ENCODE data around the gene LINGO3.

Gene LINGO3

DNA sequence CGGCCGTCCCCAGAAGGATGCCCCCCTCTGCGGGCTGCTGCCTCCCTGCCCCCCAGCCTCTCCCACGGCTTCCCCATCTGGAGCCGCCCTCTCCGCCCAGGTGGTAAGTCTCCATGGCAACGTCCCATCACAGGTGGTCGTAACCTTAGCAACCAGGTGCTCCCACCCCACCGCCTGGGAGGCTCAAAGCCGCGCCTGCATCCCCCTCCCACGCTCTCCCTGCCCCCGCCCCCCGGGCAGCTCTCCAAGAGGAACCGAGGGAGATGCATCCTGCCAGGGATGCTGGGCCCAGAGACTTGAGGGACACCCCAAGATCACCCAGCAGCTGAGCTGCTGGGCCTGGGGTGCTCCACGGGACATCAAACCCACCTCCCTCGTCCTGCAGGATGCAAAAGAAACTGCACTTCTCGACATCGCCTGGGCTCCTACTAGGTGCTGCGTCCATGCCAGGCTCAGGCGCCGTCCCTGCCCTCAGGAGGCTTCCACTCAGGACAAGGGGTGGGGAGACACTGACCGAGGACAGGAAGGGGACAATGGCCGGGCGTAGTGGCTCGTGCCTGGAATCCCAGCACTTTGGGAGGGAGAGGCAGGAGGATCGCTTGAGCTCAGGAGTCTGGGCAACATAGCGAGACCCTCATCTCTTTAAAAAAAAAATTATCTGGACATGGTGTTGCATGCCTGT, 5.0 kb upstream of the LINGO3 start:
- no peak for TF ChIP-seq GATA2 (IDR thresholded peaks at IDR 0.05; ENCODE audit: low read depth, low read length)
- no peak for TF ChIP-seq GATA3 (IDR thresholded peaks at IDR 0.05; ENCODE audit: low read depth, low read length)

DNA sequence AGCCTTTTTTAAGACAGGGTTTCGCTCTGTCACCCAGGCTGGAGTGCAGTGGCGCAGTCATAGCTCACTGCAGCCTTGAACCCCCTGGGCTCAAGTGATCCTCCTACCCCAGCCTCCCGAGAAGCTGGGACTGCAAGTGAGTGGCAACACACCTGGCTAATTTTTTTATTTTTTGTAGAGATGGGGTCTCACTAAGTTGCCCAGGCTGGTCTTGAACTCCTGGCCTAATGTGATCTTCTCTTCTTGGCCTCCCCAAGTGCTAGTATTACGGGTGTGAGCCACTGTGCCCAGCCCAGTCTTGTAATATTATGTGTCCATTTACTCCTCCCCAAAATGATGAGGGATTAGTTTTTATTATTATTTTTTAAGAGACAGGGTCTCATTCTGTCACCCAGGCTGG, 3.1 kb upstream of the LINGO3 start:
- no peak for TF ChIP-seq GATA2 (IDR thresholded peaks at IDR 0.05; ENCODE audit: low read depth, low read length)
- no peak for TF ChIP-seq GATA3 (IDR thresholded peaks at IDR 0.05; ENCODE audit: low read depth, low read length)

DNA sequence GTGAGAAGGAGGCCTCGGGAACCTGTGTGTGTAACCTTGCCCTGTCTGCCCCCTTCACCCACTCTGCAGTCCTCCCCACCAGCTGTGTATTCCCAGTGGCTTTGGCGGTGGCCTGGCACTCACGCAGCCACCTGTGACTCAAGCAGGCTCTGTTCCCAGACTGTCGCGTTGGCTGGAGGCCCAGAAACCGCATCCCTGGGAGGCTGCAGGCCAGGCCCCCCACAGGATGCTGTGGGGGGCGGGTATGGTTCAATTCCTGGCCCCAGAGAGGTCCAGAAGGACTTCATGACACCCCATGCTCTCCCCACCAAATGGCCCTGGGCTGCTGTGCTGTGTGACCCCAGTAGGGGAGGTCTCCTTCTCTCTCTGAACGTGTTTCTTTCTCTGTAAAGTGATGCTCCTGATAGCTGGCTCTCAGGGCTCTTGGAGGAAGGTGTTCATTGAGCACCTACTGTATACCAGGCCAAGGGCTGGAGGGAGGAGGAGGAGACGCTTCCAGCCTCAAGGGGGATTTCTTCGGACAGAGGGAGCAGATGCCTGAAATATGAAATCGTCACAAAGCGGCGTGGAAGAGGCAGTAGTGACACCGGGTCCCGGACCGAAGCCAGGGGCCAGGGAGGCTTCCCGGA, 1.9 kb upstream of the LINGO3 start:
- TF ChIP-seq GATA2 (IDR thresholded peaks at IDR 0.05; ENCODE audit: low read depth, low read length) (no peak), GATA3 (IDR thresholded peaks at IDR 0.05; ENCODE audit: low read depth, low read length) (no peak)

DNA sequence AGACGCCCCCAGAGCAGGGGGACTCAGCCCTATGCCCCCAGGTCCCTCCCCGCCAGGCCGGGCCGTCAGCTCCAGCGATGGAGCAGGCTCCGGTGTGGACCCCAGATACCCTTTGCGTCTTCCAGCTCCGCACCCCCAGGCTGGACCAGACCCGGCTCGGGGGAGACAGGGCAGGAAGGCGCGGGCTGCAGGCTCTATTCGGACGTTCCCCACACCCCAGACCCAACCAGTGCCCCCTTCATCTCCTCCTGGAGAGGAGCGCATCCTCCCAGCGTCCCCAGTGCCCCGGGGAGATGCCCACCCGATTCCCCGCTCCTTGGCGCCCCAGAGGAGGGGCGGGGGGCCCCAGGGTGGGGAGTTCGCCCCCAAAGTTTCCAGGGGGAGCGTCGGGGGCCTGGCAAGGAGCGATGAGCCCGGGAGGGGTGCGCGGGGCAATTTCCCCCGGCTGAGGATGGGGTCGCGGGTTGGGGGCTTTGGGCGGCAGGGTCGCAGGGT, 389 bp downstream of the LINGO3 start:
- TF ChIP-seq GATA2 (IDR thresholded peaks at IDR 0.05; ENCODE audit: low read depth, low read length) (no peak), GATA3 (IDR thresholded peaks at IDR 0.05; ENCODE audit: low read depth, low read length) (no peak)

DNA sequence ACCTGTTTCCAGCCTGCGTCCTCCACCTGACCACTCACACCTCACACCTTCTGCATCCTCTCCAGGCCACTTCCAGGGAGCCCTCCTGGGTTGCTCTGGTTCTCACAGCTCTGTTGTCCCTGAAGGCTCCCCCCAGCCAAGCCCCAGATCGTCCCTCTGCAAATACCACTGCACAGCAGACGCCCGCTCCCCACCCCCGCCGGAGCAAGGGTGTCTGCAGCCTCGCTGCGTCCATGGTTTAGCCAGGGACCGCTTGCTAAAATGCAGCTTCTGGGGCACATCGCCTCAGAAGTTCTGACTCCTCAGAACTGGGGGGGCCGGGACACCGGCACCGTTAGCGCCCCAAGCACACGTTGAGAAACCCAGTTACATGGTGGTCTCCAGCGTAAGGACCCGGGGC, 983 bp downstream of the LINGO3 start:
- TF ChIP-seq GATA3 (IDR thresholded peaks at IDR 0.05; ENCODE audit: low read depth, low read length) (no peak), GATA2 (IDR thresholded peaks at IDR 0.05; ENCODE audit: low read depth, low read length) (no peak)

DNA sequence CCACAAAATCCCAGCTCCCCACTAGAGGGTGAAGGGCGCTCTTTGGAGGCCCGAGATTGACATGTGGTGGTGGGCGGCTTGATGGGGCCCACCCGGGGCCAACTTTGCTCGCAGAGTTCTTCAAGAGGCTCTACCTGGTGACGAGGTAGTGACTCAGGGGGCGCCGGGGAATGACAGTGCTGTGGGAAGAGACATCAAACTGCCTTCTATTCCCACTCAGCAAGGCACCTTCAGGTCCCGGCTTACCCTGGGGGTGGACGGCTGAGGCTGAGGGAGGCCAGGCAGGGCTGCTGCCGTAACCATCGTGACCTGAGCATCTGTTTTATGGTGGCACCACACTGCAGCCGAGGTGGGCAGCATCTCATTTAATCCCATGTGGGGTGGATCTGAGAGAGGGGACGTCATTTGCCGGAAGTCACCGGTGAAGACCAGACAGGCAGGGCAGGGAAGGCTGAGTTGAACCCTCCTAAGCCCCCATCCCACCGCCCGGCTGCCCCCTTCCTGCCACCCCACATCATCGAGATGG, 1.6 kb downstream of the LINGO3 start:
- TF ChIP-seq GATA2 (IDR thresholded peaks at IDR 0.05; ENCODE audit: low read depth, low read length) (no peak), GATA3 (IDR thresholded peaks at IDR 0.05; ENCODE audit: low read depth, low read length) (no peak)

DNA sequence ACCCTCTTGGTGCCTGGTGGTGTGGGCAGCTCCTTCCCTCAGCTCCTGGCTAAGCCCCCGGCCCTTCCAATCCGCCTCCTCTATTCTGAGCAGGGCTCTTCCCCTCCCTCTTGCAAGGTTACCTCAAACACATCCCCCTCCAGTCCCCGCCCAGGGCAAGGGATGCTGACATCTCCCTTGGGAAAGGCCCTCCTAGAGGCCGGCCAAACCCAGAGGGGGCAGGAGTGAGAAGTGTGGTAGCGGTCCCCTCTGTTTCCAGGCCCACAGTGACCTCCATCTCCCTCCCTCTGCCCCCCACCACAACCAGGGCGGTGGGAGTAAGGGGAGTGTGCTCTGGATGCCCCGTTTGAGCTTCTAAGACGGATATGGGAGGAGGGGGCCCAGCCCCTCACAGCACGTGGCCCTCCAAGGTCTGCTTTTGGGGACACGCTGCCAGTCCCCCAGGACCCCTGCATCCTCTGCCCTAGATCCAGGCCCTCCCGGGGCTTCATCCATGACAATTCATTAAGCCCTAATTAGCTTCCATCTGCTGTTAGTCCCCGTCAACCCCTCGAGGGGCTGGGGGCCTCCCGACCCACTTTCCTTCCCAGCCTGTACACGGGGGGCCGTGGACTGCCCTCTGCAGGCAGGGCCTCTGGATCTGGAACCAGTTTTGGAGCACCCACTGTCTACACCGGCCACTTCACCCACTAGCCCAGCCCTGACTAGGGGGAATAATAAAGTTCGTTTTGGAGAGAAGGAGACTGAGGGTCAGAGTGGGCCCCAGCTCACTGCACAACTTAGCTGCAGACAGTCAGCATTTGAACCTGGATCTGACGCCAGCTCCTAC, 2.3 kb downstream of the LINGO3 start:
- TF ChIP-seq GATA2 (IDR thresholded peaks at IDR 0.05; ENCODE audit: low read depth, low read length) (no peak), GATA3 (IDR thresholded peaks at IDR 0.05; ENCODE audit: low read depth, low read length) (no peak)

DNA sequence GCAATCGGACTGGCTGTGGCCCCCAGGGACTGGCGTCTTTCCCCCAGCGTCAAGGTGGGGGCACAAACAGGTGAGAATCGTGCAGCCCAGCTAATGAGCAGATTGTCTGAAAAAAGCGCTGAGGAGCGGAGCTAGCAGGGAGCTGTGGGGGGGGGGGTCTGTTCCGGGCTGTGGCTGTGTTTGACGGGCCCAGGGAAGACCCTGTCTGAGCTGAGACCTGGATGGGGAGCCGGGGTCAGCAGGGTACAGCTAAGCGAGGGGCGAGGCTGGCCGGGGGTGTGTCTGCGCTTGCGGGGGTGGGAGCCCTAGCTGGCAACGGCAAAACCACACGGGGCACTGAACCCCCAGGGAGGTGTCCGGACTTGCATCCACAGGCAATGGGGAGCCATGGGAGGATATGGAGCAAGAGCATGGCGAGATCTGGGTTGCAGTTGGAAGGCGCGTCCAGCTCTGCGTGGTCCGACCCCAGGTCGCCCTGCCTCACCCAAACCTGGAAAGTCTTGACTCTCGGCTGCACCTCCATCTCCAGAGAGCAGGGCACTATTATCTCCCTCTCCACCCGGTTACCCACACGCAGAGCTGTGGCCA, 4.6 kb downstream of the LINGO3 start:
- TF ChIP-seq GATA3 (IDR thresholded peaks at IDR 0.05; ENCODE audit: low read depth, low read length) (no peak), GATA2 (IDR thresholded peaks at IDR 0.05; ENCODE audit: low read depth, low read length) (no peak)

DNA sequence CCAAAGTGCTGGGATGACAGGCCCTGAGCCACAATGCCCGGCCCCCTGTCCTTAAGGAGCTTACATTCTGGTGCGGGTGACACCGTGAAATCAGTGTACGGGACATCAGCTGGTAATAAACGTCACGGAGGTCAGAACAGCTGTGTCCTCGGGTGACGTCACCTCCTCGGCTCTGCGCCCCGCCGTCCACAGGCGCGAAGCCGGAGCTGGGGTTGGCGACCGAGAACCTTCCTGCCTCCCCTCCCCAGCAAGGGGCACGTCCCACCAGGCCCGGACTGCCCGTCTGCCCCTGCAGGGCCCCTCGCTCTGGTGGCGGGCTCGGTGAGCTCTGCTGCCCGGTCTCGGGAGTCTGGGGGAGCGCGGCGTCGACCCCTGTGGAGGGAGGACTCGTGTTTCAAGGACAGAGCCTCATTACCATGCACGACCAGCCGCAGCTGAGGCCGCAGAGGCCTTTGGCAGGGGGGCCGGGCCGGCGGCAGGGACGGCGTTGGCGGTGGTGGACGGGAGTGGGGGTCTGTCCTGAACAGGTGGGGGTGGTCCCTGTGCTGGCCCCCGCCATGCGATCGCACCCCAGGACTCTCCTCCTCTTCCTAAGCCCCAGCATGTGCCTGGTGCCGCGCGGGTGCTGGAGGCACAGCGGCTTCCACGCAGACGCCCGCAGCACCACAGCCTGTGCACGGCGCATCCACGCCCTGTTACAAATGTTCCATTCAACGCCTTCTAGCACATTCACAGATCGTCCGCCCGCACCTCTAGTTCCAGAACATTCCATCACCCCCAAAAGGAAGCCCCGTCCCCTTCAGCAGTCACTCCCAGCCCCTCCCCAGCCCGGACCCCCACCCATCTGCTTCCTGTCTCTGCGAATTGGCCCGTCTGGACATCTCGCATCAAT, 5.4 kb downstream of the LINGO3 start:
- TF ChIP-seq GATA3 (IDR thresholded peaks at IDR 0.05; ENCODE audit: low read depth, low read length): no peak

DNA sequence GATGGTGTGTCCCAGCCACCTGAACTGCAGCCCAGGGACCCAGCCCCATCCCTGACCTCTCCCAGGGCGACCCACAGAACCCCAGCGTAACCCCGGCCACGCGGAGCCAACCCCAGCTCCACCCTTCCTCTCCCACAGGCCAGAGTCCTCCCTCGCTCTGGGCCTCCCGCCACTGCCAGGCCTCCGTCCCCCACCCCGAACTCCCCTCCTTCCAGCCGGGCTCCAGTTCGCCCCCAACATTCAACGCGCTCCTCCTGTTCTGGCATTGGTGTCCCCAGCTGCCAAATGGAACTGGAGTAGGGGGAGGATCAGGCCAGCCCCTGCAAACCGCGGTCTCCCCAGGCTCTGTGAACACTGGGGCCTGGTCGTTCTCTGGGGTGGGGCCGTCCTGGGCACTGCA, 7.4 kb downstream of the LINGO3 start:
- TF ChIP-seq GATA2 (IDR thresholded peaks at IDR 0.05; ENCODE audit: low read depth, low read length): no peak
- TF ChIP-seq GATA3 (IDR thresholded peaks at IDR 0.05; ENCODE audit: low read depth, low read length): no peak

DNA sequence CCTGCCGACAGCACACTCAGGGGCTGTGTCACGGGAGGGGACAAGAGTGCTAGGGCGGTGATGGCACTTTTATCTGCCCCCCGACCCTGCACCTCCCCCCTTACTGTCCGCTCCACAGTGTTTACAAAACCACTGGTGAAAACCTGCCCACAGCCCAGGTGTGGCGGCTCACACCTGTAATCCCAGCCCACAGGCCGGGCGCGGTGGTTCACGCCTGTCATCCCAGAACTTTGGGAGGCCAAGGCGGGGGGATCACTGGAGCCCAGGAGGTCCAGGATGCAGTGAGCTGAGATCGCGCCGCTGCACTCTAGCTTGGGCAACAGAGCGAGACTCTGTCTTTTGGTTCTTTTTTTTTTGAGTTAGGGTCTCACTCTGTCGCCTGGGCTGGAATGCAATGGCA, 11.8 kb downstream of the LINGO3 start:
- TF ChIP-seq GATA3 (IDR thresholded peaks at IDR 0.05; ENCODE audit: low read depth, low read length) (no peak), GATA2 (IDR thresholded peaks at IDR 0.05; ENCODE audit: low read depth, low read length) (no peak)

DNA sequence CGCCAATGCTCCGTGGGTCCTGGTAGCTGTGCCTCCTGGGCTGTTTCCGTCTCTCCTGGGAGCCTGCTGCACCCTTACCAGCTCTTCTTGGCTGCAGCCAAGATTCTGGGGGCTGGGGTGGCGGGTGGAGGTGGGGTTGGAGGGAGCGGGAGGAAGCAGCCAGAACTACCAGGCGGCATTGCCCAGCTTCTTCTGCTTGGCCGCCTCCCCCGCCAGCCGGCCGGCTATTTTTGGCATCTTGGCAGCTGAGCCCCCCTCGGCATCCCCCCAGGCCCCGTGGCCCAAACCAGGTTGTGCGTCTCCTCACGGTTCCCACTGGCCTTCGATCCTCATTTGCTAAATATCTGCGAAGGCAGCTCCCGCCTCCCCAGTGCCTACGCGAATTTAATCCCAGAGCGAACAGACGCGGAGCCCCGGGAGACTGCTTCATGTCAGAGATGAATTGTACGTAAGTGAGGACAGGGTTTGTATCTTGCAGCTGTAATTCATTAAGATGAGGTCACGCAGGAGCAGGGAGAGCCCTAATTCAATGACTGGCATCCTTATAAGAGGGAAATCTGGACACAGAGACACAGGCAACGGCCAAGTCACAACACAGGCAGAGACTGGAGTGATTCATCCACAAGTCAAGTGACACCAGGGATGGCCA, 13.1 kb downstream of the LINGO3 start:
- TF ChIP-seq GATA2 (IDR thresholded peaks at IDR 0.05; ENCODE audit: low read depth, low read length) (peak; percentile 43; the same call in 1 of the 2 replicates), GATA3 (IDR thresholded peaks at IDR 0.05; ENCODE audit: low read depth, low read length) (no peak)
